Measurements from ENCODE around the gene STK39. TPM values are rescaled to one million over a fixed set of nuclear protein-coding genes. Genes with fewer than 3 reads are reported as not detected.

STK39 gene
- polyA plus RNA-seq, 3 donors from 2014 or later: 5.8 to 11.5 (median 9.3) TPM

GRCh38 chr2:168033966-168034365 is 213.4 kb downstream of the STK39 start:
- peaks cover 14 to 78% of the 10 kb centered on the region in 2 donors for H3K4me1 Mint-ChIP-seq
- peak overlapping the region in 1 of 6 donors; percentile 43 for H3K27ac Mint-ChIP-seq
- no peaks in the 10 kb centered on the region for H3K9me3 Mint-ChIP-seq
- H3K27me3 Mint-ChIP-seq (ENCODE audit: low read depth in 3 of 3): peaks cover 0 to 2% (median 0%) of the 10 kb centered on the region in 3 donors
- H3K4me3 Mint-ChIP-seq: no peak overlapping the region
- peaks cover 0 to 5% (median 0%) of the 10 kb centered on the region in 3 donors for H3K36me3 Mint-ChIP-seq
- DNase-seq: no peak

GRCh38 chr2:168032091-168032490 is 215.3 kb downstream of the STK39 start:
- Mint-ChIP-seq H3K4me3 (no peak overlapping the region), H3K27me3 (ENCODE audit: low read depth in 3 of 3) (no peaks in the 10 kb centered on the region), H3K36me3 (peaks cover 0 to 5% (median 0%) of the 10 kb centered on the region in 3 donors), H3K27ac (peak overlapping the region in 1 of 6 donors; percentile 66), H3K9me3 (no peaks in the 10 kb centered on the region), H3K4me1 (peaks cover 9 to 78% of the 10 kb centered on the region in 2 donors)
- no peak for DNase-seq

GRCh38 chr2:168030862-168031624 is 216.4 kb downstream of the STK39 start:
- Mint-ChIP-seq H3K9me3 (no peaks in the 10 kb centered on the region), H3K27ac (peak overlapping the region in 2 of 6 donors; percentile 6 to 36), H3K27me3 (ENCODE audit: low read depth in 3 of 3) (no peaks in the 10 kb centered on the region), H3K36me3 (peaks cover 2 to 5% (median 2%) of the 10 kb centered on the region in 3 donors), H3K4me1 (peaks cover 8 to 78% of the 10 kb centered on the region in 2 donors), H3K4me3 (no peak overlapping the region)
- DNase-seq: no peak

- Mint-ChIP-seq H3K9me3 (no peaks in the 10 kb centered on the region), H3K4me3 (no peak overlapping the region), H3K4me1 (peaks cover 21 to 82% of the 10 kb centered on the region in 2 donors), H3K27me3 (ENCODE audit: low read depth in 3 of 3) (peaks cover 0 to 2% (median 0%) of the 10 kb centered on the region in 3 donors), H3K27ac (no peak overlapping the region), H3K36me3 (peaks cover 0 to 10% (median 4%) of the 10 kb centered on the region in 3 donors)
- DNase-seq: no peak
These were observed 218.3 kb downstream of the STK39 start for GRCh38 chr2:168029071-168029470.

DNA sequence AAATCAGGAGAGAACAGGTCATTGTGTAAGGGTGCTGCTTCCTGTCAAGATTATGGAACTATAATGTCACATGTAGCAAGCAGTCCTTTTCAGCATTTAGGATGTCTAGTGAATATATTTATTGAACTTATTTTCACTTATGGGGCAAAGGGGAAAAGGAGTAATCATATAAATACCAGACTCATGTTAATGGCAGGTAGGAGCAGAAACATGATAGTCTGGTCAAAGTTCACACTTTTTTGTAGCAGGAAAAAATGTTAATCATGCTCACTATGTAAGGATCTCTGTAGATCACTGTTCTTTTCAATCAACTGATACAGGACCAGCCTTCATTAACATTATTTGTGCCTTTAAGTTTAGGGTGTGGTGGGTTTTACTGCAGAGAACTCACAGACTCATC is 219.0 kb downstream of the STK39 start:
- H3K27me3 Mint-ChIP-seq (ENCODE audit: low read depth in 3 of 3): peaks cover 0 to 2% (median 0%) of the 10 kb centered on the region in 3 donors
- no peaks in the 10 kb centered on the region for H3K9me3 Mint-ChIP-seq
- H3K27ac Mint-ChIP-seq: peak overlapping the region in 2 of 6 donors; percentile 42 to 70
- H3K36me3 Mint-ChIP-seq: peaks cover 0 to 10% (median 4%) of the 10 kb centered on the region in 3 donors
- peaks cover 21 to 76% of the 10 kb centered on the region in 2 donors for H3K4me1 Mint-ChIP-seq
- DNase-seq: no peak
- no peak overlapping the region for H3K4me3 Mint-ChIP-seq

DNA sequence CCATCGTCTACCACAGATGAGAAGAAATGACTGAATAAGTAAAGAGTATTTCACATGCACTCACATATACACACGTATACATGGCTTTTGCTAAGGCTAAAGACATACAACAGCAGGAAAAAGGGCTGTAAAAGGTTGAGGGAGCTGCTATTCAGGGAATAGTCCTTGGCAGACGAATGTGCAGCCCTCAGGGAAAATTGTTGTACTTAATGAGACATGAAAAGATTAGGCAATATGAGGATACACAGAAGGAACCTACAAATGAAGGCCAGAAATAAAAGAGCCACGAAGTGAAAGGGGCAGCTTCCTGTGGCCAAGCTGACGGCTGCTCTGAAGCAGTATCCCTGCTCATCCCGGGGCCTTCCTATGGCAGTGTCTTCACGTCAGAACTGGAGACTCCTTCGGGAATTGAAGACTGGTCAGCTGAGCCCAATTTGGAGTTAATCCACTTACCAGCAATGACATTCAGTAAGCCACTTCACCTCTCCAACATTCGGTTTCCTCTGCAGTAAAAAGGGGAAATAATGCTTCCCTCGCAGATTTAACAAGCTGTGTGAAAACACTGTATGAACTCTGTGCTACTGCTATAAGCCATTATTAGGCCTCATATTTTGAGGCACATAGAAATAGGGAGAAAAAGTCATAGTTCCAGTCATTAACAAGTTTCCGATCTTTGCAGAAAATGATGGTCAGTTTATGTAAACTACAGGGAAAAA is 221.8 kb downstream of the STK39 start:
- no peaks in the 10 kb centered on the region for H3K9me3 Mint-ChIP-seq
- H3K27me3 Mint-ChIP-seq (ENCODE audit: low read depth in 3 of 3): peaks cover 0 to 4% (median 2%) of the 10 kb centered on the region in 3 donors
- peak overlapping the region in 5 of 6 donors; percentile 19 to 72 (median 54) for H3K27ac Mint-ChIP-seq
- H3K36me3 Mint-ChIP-seq: peaks cover 0 to 10% (median 4%) of the 10 kb centered on the region in 3 donors
- no peak overlapping the region for H3K4me3 Mint-ChIP-seq
- H3K4me1 Mint-ChIP-seq: peaks cover 24 to 65% of the 10 kb centered on the region in 2 donors
- no peak for DNase-seq

DNA sequence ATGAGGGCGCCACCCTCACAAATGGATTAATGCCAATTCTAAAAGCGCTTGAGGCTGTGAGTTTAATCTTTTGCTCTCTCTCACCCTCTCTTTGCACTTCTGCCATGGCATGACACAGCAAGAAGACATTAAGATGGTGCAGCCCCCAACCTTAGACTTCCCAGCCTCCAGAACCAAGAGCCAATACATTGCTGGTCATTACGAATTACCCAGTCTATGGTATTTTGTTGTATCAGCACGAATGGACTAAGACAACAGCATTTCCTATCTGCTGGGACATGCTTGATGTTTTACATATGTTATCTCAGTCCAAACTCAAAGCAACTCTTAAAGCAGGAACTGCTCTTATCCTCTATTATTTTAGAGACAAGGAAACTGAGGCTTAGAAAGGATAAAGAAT is 222.9 kb downstream of the STK39 start:
- DNase-seq: no peak
- H3K27me3 Mint-ChIP-seq (ENCODE audit: low read depth in 3 of 3): peaks cover 0 to 4% (median 2%) of the 10 kb centered on the region in 3 donors
- peaks cover 0 to 10% (median 4%) of the 10 kb centered on the region in 3 donors for H3K36me3 Mint-ChIP-seq
- H3K9me3 Mint-ChIP-seq: no peaks in the 10 kb centered on the region
- peaks cover 24 to 59% of the 10 kb centered on the region in 2 donors for H3K4me1 Mint-ChIP-seq
- H3K27ac Mint-ChIP-seq: peak overlapping the region in 1 of 6 donors; percentile 15
- no peak overlapping the region for H3K4me3 Mint-ChIP-seq

DNA sequence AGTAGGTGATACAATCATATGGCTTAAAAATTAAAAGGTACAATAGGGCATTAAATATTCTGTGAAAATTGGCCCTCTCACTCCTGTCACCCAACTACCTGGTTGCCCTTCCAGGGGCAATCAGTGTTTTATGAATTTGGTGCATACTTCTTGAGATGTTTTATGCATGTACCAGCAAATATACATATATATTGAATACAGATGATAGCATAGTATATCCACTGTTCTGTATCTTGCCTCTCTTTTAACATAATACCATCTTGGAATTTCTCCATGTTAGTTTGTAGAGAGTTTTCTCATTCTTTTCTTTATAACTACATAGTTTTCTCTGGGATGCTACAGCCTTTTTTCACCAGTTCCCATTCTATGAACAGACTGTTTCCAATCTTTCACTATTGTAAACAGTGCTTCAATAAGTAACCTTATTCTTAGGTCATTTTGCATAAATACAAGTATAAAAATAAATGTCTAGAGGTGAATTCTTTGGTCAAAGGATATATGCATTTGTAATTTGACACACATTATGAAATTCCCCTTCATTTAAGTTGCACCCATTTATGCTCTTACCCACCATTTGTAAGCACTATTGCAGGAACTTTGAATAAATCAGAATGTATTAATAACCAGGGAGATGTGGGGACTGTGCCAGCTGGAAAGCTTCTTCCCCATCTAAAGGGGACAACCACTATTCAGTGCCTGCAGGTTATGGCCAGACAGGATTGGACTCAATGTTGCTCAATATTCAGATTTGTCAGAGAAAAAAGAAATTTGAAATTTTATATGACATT is 225.4 kb downstream of the STK39 start:
- peaks cover 20 to 50% of the 10 kb centered on the region in 2 donors for H3K4me1 Mint-ChIP-seq
- H3K36me3 Mint-ChIP-seq: peaks cover 0 to 10% (median 4%) of the 10 kb centered on the region in 3 donors
- DNase-seq: no peak
- H3K27me3 Mint-ChIP-seq (ENCODE audit: low read depth in 3 of 3): peaks cover 0 to 4% (median 2%) of the 10 kb centered on the region in 3 donors
- no peaks in the 10 kb centered on the region for H3K9me3 Mint-ChIP-seq
- H3K27ac Mint-ChIP-seq: peak overlapping the region in 1 of 6 donors; percentile 64
- no peak overlapping the region for H3K4me3 Mint-ChIP-seq

- Mint-ChIP-seq H3K9me3 (no peaks in the 10 kb centered on the region), H3K4me3 (no peak overlapping the region), H3K36me3 (peaks cover 13 to 24% (median 15%) of the 10 kb centered on the region in 3 donors), H3K27ac (no peak overlapping the region), H3K4me1 (peaks cover 16 to 48% of the 10 kb centered on the region in 2 donors), H3K27me3 (ENCODE audit: low read depth in 3 of 3) (peaks cover 0 to 2% (median 0%) of the 10 kb centered on the region in 3 donors)
- no peak for DNase-seq
These were observed 232.0 kb downstream of the STK39 start for GRCh38 chr2:168015274-168015953.

GRCh38 chr2:168009900-168010299 is 237.5 kb downstream of the STK39 start:
- Mint-ChIP-seq H3K4me1 (peaks cover 17 to 43% of the 10 kb centered on the region in 2 donors), H3K4me3 (no peak overlapping the region), H3K27ac (peak overlapping the region in 1 of 6 donors; percentile 41), H3K9me3 (no peaks in the 10 kb centered on the region), H3K27me3 (ENCODE audit: low read depth in 3 of 3) (peaks cover 0 to 11% (median 0%) of the 10 kb centered on the region in 3 donors), H3K36me3 (peaks cover 30 to 49% (median 36%) of the 10 kb centered on the region in 3 donors)
- DNase-seq: no peak

- peaks cover 0 to 11% (median 0%) of the 10 kb centered on the region in 3 donors for H3K27me3 Mint-ChIP-seq (ENCODE audit: low read depth in 3 of 3)
- no peak overlapping the region for H3K4me3 Mint-ChIP-seq
- H3K4me1 Mint-ChIP-seq: peaks cover 16 to 37% of the 10 kb centered on the region in 2 donors
- peaks cover 34 to 52% (median 41%) of the 10 kb centered on the region in 3 donors for H3K36me3 Mint-ChIP-seq
- H3K9me3 Mint-ChIP-seq: no peaks in the 10 kb centered on the region
- H3K27ac Mint-ChIP-seq: peak overlapping the region in 3 of 6 donors; percentile 8 to 46 (median 34)
- no peak for DNase-seq
These were observed 238.7 kb downstream of the STK39 start for GRCh38 chr2:168008646-168009195.

DNA sequence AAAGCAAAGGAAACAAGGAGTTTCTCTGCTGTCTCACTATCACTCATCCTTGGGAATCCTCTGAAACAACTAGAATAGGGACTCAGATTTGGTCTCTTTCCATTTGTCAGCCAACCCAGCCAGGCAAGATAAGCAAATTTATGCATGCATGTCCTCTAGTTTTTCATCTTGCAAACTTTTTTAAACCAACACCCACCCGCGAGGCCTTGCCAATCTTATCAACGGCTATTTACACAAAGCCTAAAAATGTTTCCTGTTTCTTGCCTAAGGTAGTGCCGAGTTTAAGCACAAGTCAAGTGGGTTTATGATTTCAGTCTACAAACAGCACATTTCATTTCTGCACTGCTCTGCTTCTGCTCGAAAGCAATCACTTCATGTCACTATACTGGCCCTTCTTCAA is 240.9 kb downstream of the STK39 start:
- H3K27ac Mint-ChIP-seq: peak overlapping the region in 3 of 6 donors; percentile 11 to 22 (median 15)
- H3K4me3 Mint-ChIP-seq: no peak overlapping the region
- peaks cover 28 to 49% of the 10 kb centered on the region in 2 donors for H3K4me1 Mint-ChIP-seq
- H3K27me3 Mint-ChIP-seq (ENCODE audit: low read depth in 3 of 3): peaks cover 0 to 9% (median 0%) of the 10 kb centered on the region in 3 donors
- no peak for DNase-seq
- H3K9me3 Mint-ChIP-seq: no peaks in the 10 kb centered on the region
- H3K36me3 Mint-ChIP-seq: peaks cover 23 to 37% (median 35%) of the 10 kb centered on the region in 3 donors
